Amygdala (tissue), 56 donors: ENCODE measurements around the gene XRCC3.
"Not testable (repeated sequence)": the region's sequence is repeated elsewhere in the genome, so short reads cannot be mapped to it uniquely, and the experiment has no call there.

ENCODE experiments used
- DNase-seq, 56 donors: peaks; one replicate each; lab custom pipeline; 2025; lab: John Stamatoyannopoulos, UW

The XRCC3 gene

DNA sequence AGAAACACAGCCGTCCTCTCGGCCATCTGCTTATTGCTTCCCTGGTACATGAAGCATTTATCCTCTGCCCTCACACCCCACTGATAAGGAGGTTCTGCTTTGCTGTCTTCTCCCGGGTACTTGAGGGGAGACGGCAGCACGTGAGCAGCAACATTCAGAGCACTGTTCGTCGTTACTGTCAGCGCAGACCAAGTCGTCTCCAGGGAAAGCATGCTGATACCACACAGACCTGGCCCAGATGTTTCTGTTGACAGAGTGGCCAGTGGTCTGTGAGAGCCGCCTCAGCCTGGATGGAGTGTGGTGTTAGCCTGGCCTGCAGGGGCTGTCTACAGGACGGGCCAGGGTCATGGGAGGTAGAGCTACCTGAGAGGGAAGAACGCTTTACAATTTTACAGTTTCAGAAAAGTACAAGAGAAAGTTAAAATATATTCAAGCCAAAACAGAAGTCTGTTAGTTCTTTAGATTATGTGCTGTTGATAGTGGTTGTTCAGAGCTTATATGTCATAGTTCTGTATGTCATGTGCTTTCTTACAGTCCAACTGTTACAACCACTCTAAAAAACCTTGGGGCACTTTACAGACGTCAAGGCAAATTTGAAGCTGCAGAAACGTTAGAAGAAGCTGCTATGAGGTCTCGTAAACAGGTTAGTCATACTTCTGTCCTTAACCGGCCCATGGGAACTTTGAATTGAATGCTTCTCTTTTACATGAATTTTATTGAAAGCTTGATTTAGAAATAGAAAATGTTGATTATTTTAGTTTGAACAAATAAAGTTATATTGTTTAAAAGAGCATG lies 38.2 kb downstream of the XRCC3 start:
- DNase-seq: no peak

DNA sequence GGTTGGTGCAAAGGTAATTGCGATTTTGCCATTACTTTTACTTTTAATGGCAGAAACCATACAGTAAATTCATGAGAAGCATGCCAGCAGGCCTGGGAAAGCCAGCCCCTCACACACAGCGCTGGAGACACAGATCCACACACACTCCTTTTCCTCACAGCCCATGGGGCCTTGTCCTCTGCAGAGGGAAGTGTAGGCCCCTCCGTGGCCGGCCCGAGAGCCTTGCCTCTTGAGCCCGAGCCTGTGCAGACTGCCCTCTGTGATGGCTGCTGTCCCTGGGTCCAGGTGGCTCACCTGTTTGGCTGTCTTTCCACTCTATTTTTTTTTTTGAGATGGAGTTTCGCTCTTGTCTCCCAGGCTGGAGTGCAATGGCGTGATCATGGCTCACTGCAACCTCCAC lies 39.3 kb downstream of the XRCC3 start:
- DNase-seq: no peak

DNA sequence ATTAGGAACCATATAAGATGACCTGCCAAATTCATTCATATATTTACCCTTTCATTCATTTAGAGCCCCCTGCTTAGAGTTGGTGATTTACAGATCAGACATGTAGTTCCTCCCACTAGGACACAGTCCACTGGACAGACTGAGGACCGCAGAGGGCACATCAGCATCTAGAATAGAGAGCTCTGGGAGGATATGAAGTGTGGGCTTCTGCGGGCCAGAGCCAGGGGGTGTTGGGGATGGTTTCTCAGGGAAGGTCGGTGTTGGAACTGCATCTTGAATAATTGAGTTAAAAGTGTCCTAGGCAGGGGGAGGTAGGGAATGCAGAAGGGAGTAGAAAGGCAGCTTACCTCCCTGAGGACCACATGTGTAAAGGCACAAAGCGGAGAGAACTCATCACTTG lies 43.3 kb downstream of the XRCC3 start:
- DNase-seq: no peak

DNA sequence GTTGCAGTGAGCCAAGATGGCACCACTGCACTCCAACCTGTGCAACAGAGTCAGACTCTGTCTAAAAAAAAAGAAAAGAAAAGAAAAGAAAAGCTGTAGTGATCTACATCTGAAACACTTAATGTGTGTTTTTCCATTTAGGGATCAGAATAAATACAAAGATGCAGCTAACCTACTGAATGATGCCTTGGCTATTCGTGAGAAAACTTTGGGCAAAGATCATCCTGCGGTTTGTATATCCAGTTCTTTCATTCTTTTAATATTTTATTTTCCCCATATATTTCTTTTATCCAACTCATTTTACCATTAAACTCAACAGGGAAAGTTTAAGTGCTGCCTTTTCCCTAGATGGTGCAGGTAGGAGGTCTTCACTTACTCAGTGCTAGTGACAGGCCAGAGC lies 45.9 kb downstream of the XRCC3 start:
- DNase-seq: no peak

DNA sequence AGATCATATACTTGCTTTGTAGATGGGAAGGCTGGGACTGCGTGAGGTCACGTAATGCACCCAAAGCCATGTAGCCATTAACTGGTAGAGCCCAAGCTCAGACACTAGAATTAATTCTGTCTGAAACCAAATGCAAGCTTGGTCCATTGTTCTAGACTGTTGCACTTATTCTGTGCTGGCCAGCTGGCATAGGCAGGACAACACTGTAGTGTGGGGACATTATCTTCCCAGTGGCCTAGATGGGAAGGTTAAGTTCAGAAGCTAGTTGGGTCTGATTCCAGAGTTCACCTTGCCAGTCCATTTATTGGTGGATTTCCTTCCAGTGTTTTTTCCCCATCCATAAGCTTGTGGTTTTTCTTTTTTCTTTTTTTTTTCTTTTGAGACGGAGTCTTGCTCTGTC lies 47.1 kb downstream of the XRCC3 start:
- no peak for DNase-seq

DNA sequence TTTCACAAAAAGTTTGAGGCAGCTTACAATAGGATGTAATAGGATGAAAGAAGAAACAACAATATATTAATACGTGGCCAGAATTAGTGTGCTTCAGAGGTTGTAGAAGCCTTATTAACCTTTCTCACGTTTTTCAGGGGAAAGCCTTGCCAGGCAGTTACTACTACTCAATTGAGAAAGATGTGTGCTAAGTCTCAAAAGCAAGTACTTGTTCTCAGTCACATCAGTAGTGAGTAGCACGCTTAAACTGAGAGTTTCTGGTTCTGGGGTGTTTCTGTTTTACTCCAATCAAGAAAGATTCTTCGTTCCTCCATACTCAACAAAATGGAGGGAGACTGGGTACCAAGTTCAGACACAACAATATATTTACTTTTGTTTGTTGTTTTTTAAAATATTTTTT lies 47.6 kb downstream of the XRCC3 start:
- DNase-seq: no peak

DNA sequence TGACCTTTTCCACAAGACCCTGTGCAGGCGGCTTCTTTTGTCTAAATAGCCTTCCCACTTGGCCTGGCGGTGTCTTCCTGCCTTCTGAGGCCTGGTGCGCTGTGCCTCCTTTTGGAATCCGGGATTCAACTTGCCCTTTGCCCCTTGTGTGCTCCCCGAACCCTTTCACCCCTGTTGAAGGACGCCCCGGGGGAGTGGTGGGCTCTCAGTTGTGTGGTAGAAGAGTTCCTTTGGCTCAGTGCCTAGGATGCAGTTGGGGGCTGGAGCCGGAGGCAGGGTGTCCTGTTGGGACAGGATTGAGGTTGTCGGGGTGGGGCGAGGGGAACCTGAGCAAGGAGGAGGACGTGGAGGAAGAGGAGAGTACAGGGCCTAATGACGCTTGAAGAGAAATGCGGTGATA lies 51.7 kb downstream of the XRCC3 start:
- DNase-seq: no peak

DNA sequence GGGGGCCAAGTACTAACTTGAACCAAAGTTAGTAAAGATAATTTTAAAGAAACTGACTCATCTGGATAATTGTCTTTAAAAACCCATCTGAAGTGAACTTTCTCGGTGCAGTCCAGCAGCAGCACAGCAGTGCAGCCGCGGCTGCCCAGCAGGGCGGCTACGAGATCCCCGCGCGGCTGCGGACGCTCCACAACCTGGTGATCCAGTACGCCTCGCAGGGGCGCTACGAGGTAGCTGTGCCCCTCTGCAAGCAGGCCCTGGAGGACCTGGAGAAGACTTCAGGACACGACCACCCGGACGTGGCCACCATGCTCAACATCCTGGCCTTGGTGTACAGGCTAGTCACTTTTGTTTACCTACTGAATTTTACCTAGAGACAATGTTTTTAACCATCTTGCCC lies 52.7 kb downstream of the XRCC3 start:
- no peak for DNase-seq

DNA sequence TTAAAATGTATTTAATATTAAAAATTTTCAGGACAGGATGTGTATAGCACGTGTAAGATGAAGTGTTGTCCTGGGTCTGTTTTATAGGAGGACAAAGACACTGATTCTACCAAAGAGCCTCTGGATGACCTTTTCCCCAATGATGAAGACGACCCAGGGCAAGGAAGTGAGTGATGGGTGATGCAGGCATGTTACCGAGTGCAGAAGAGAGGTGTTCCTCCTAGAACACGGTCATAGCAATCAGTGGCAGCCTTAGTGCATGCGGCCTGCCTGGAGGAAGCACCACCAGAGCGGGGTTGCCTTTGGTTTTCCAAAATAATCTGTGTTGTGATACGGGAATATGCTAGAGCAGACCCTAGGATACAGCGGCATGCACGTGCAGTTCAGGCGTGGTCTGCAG lies 53.2 kb downstream of the XRCC3 start:
- no peak for DNase-seq

DNA sequence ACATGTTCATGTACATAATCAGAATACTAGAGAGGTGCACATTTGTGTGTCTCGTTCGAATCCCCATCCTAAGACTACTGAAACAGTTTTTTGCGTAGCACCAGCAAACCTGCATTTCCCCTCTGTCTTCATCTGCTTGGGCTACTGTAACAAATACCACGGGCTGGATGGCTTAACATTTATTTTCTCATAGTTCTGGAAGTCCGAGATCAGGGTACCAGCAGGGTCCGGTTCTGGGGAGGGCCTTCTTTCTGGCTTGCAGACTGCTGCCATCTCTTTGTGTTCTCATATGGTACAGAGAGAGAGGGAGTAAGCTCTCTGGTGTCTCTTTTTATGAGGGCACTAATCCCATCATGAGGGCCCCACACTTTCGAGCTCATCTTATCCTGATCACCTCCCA lies 55.6 kb downstream of the XRCC3 start:
- no peak for DNase-seq

DNA sequence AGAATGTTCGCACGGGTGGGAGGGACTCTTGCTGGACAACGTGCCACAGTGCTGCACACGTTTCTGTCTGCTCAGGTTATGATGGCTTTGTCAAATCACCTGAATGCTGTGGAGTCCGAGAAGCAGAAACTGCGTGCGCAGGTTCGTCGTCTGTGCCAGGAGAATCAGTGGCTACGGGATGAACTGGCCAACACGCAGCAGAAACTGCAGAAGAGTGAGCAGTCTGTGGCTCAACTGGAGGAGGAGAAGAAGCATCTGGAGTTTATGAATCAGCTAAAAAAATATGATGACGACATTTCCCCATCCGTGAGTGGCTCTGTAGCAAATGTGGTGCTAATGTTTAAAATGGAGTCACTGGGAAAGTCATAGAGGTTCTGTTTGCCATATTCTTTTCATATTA lies 57.8 kb downstream of the XRCC3 start:
- DNase-seq: peak in 1 of 56 donors; percentile 16

DNA sequence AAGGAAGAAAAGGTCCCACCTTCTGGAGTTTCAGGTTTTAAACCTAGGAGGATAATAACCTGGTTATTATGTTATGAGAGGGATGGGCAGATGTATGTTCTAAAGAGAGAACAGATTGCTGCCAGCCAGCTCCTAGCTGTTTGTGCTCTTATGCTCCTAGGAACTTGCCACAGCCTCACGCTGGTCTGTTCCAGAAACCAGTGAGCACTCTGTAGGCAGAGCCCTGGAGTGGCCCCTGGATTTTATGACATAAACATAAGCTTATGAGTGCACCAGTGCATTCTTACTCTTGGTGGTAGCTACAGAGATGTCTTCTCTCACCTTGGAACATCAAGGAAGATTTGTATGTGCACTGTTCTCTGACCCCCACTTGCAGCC lies 58.5 kb downstream of the XRCC3 start:
- DNase-seq: no peak

DNA sequence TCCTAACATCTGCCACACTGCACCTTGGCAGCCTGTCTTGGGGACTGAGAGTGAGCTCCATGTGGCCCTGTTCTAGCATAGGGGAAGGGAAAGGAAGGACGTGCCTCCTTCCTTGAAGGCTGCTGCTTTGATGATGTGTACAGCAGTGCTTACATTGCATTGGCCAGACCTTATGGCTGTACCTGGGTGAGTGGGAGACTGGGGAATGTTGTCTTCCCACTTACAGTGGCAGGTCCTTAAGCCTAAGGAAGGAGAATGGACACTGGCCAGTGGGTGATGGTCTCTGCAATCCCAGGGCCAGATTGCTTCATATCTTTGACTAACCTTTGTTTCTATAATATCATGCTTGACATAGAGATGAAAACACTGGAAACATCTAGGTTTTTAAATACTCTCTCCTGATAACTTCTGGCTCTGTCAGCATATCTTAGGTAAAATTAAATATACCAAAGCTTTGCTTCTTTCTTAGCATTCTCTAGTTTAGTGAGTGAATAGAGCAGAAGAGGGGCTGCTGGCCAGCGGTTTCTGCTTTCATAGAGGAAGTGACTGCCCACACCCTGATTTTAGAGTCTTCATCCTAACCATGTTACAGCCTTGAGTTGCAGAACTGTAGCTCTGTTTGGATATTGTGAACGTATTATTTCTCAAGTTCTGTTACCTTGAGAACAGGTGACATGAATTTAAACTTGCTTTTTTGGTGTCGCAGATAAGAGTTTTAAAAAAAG lies 59.1 kb downstream of the XRCC3 start:
- no peak for DNase-seq

DNA sequence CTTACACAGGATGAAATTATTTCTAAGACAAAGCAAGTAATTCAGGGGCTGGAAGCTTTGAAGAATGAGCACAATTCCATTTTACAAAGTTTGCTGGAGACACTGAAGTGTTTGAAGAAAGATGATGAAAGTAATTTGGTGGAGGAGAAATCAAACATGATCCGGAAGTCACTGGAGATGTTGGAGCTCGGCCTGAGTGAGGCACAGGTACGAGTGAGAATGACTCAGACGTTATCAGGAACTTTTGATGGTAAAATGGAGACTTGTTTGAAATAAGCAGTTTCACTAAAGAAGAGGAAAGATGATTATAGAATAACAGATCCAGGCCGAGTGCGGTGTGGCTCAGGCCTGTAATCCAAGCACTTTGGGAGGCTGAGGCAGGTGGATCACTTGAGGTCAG lies 60.6 kb downstream of the XRCC3 start:
- no peak for DNase-seq

DNA sequence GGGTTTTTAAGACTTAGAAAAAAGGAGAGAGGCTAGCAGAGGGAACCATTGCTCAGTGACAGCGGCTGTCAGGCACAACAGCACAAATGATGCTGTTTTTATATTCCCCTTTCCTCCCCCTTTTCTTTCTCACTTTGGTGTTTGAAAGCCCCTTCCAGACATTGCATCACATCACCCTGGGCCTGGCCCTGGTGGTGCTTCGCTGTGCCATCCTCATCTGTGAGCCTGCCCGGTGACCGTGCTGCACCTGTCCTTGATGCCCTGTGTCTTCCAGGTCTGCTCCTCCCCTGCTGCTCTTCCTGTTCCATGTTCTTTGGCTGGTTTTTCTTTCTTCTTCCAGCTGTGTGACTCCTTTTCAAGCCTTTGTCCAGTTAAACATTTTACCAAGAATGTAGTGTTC lies 61.4 kb downstream of the XRCC3 start:
- DNase-seq: no peak

DNA sequence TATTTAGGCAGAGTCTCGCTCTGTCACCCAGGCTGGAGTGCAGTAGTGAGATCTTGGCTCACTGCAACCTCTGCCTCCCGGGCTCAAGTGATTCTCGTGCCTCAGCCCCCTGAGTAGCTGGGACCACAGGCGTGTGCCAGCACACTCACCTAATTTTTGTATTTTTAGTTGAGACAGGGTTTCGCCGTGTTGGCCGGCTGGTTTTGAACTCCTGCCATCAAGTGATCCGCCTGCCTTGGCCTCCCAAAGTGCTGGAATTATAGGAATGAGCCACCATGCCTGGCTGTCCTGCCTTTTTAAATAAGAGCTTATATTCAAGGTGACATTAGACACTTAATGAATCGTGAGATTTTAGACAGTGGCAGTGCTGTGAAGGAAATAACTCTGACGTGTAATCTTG lies 61.9 kb downstream of the XRCC3 start:
- not testable (repeated sequence) for DNase-seq

DNA sequence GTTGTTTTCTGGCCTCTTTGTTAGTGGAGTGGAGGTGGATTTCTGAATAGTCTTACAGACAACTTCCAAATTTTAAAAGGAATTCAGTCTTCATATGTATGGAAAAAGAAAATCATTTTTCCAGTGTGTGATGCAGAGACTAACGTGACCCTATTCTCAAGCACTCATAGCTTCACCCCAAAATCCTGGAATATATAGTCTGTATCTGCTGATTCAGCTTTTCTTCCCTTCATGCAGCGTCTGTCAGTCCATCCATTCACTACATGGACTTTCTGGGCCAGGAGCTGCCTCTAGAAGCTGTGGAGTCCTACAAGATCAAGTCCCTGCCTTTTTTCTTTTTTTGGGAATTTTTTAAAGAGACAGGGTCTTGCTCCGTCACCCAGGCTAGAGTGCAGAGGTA lies 62.4 kb downstream of the XRCC3 start:
- no peak for DNase-seq

DNA sequence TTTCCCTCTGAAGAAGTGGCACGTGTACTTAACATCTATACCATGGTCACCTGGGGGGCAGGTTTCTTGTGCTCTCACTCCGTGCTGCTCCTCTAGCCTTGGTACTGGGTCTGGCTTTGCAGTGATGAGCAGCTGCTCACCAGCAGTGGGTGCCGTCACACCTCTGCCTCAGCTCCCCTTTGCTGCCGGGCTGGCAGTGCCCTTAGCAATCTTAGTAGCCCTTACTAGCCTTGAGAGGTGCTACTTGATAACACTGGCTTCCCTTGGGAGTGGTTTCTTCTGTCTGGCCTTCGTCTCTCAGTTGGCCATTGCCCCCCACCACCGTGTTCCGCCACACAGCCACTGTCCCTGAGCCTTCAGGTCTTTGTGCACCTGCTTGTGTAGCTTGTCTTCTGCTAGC lies 63.7 kb downstream of the XRCC3 start:
- DNase-seq: no peak

DNA sequence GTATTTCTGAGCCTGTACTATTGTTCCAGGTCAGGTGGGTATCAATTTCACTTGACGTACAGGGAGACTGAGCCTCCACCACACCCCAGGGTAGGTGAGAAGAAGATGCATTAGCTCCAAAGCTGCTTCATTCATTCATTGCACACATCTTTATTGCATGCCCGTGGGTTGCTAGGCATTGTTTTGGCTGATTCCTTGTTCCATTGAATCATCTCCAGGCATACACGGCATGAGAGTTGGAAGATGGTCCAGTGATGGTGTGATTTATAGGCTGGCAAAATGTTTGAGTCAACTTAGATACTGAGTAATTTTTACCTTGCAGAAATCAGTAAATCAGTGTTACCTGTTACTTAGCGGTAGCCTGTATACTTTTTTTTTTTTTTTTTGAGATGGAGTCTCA lies 65.0 kb downstream of the XRCC3 start:
- no peak for DNase-seq

DNA sequence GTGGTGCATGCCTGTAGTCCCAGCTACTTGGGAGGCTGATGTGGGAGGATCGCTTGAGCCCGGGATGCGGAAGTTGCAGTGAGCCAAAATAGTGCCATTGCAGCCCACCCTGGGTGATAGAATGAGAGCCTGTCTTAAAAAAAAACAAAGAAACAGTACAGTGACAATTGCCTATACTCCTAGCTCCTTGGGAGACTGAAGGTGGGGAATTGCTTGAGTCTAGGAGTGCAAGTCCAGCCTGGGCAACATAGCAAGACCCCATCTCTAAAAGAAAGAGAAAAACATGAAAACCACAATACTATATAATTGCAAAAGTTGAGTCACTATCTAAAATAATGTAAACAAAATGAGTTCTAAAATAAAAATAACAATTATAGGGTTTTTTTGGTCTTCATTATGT lies 66.2 kb downstream of the XRCC3 start:
- no peak for DNase-seq
